Effector CD4-positive, alpha-beta T cell (primary cell): ENCODE measurements around the gene ROBO1.
"Not testable (repeated sequence)": the region's sequence is repeated elsewhere in the genome, so short reads cannot be mapped to it uniquely, and the experiment has no call there.

Experiments
- DNase-seq: peaks from one replicate; pipeline ENCODE4 v3.0.0-alpha.2; 2020

Gene ROBO1

GRCh38 chr3:78721771-78722543, 1045.8 kb downstream of the ROBO1 start:
- DNase-seq: no peak

GRCh38 chr3:78718707-78719106, 1049.1 kb downstream of the ROBO1 start:
- DNase-seq: no peak

DNA sequence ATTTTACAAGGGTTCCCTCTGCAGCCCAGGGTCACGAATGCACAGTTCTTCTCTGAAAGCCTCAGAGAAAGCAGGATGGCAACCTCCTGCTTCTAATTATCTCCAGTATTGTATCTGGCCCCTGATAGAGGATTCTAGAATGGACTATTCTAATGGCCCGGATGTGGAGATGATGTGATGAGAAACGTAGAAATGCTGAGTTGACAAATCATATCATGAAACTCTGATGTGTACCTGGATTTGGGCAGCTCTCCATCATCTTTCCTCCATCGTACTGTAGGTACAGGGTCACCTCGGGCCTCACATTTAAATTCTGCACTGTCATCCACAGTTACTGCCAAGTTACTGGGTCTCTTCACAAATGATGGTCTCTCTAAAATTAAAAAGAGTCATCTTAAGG, 1050.8 kb downstream of the ROBO1 start:
- DNase-seq: no peak

DNA sequence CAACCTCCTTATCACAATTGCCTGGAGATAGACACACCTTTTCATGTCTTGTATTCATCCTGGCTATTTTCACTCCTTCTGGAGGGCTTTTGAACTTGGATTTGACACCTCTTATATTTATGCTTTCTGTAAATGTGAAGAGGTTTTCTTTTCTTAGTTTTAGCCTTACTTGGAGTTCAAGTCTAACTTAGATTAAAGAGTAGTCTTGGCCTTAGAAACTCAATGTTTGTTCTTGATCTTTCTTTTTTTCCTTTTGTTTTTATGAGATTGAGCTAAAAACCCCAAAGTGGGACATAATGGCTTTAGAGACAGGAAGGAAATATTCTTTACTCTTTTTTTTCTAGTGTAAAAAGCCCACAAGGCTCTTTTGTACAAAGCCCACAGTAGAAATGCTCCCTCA, 1054.9 kb downstream of the ROBO1 start:
- DNase-seq: no peak

DNA sequence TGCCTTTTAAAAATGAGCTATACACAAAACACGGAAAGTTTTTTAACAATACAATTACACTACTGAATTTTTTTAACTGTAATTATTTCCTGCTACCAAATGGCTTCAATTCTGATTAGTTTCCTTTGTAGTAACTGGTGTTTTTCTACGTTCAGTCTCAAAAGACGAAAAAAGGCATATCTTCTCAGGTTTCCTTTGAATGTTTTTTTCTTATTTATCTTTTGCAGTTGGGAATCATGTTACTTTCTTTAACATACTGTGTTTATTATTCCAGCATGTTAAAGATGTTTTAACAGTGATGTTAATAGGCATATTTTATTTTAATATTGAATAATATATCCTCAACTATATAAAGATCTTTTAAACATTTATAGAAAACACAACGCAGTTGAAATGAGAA, 1055.5 kb downstream of the ROBO1 start:
- DNase-seq: no peak

DNA sequence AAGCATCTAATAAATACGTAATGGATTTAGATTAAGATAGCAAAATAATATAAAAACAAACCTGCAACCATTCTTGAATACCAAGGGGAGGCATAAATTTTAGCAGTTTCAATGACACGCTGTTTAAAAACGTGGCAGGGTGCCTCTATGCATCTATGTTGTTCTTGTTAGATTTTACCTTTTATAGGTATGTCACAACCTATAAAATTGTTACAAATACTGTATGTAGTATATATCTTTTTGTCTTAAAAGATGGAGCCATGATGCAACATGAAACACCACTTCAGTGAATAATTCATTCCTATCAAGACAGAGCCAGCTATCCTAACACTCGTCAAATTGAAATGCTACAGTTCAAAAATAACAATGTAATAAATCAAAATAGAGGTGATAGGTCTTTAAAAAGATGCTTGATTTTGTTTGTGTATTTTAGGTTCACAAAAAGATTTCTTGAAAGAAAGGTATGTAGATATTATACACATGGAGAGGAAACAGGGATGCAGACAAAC, 1059.2 kb downstream of the ROBO1 start:
- DNase-seq: no peak

DNA sequence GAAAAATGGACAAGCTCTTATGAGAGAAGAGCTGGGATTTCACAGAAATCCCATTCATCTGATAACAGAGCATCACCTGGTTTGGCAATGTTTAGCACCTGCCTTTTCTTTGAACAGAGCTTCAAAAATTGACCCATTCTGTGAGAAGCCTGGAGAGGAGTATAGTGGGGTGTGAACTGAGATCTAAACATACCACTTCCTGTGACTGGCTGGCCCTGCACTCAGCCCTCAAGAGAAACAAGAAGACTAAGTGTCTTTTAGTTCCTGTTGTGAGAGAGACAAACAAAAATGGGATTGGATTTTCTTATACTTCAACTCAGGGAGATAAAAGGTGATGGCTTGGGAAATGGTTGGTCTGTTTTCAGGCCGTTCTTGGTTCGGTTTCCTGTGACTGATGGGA, 1060.2 kb downstream of the ROBO1 start:
- no peak for DNase-seq

GRCh38 chr3:78706906-78707523, 1060.8 kb downstream of the ROBO1 start:
- DNase-seq: no peak

DNA sequence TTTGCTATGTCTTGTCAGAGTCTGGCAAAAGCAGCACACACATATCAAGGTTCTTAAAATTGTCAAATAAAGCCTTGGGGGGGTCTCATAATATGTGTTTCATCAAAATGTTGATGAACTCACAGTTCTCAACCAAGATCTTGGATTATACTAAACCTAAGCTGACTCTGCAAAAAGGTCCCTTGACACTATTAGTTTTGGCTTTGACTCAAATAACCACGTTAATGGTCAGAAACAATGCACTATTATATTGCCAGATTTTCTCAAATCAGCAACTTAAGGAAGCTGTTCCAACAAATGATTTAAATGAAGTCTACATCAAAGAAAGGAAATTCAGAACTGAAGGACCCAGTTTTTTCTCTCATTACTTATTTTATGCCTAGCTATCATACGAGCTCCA, 1063.9 kb downstream of the ROBO1 start:
- DNase-seq: no peak

- no peak for DNase-seq
These were observed 1066.3 kb downstream of the ROBO1 start for GRCh38 chr3:78701537-78701936.

DNA sequence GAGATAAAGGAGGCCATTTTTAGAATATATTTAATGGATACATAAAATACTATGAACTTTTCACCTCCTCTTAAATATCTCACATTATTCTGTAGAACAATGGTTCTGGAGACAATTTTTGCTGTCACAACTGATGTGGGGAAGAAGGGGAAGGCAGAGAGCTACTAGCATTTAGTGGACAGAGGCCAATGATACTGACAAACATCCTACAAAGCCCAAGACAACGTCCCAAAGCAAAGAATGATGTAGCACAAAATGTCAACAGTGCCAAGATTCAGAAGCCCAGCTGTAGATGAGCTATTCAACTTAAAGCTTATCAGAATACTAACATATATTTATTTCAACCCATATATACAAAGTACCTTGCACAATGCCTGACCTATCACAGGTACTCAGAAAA, 1069.4 kb downstream of the ROBO1 start:
- no peak for DNase-seq

- no peak for DNase-seq
These were observed 1070.4 kb downstream of the ROBO1 start for GRCh38 chr3:78697426-78697825.

DNA sequence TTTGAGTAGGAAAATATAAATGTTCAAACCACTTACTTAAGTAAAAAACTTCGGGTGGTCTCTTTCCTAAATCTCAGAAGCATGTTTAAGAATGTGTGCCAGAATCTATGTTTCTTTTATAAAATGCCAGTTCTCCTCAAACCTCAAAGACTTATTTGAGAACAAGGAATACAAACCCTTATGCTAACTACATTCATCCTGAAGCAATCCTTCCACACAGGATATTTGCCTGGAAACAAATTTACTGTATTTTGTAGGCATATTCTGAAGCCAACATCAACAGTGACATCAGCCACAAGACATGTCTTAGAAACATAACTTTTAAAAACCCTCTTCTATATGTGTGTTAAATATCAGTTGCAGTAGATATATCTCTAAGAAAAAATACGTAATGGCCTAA, 1077.0 kb downstream of the ROBO1 start:
- DNase-seq: no peak

DNA sequence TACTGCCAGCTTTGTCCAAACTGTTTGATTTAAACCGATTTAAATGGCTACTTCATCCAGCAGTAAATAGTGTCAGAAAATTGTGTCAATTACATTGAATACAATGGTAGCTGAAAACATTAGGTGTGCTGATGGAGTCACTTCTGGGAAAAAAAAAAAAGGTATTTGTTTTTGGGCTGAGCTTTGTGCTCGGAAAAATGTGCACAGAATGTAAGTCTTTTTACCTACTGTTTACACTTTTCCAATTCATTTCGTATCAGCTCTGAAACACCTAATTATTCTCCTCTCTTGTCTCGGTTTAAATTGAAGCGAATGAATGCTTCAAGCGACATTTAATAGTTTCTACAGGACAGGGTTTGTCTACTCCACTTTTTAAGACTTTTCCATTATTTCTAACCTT, 1078.4 kb downstream of the ROBO1 start:
- DNase-seq: no peak

DNA sequence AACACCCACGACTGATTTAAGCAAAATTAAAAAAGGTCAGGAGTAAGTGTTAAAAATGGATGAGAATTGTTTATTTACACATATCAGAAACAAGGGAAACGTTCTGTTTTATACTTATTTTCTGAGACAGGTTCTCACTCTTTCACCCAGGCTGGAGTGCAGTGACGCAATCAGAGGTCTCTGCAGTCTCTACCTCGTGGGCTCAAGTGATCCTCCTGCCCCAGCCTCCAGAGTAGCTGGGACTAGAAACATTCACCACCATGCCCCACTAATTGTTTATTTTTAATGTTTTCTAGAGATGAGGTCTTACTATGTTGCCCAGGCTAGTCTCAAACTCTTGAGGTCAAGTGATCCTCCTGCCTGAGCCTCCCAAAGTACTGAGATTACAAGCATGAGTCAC, 1080.3 kb downstream of the ROBO1 start:
- no peak for DNase-seq

GRCh38 chr3:78683284-78683683, 1084.5 kb downstream of the ROBO1 start:
- no peak for DNase-seq

DNA sequence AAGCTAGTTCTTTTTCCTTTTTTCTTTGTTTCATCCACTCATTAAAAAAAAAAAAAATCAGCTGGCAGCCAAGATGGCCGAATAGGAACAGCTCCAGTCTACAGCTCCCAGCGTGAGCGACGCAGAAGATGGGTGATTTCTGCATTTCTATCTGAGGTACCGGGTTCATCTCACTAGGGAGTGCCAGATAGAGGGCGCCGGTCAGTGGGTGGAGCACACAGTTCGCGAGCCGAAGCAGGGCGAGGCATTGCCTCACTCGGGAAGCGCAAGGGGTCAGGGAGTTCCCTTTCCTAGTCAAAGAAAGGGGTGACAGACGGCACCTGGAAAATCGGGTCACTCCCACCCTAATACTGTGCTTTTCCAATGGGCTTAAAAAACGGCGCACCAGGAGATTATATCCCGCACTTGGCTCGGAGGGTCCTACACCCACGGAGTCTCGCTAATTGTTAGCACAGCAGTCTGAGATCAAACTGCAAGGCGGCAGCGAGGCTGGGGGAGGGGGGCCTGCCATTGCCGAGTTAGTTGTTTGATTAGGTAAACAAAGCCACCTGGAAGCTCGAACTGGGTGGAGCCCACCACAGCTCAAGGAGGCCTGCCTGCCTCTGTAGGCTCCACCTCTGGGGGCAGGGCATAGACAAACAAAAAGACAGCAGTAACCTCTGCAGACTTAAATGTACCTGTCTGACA, 1092.5 kb downstream of the ROBO1 start:
- DNase-seq: not testable (repeated sequence)

GRCh38 chr3:78670746-78671145, 1097.1 kb downstream of the ROBO1 start:
- DNase-seq: no peak

GRCh38 chr3:78670094-78670493, 1097.7 kb downstream of the ROBO1 start:
- no peak for DNase-seq

DNA sequence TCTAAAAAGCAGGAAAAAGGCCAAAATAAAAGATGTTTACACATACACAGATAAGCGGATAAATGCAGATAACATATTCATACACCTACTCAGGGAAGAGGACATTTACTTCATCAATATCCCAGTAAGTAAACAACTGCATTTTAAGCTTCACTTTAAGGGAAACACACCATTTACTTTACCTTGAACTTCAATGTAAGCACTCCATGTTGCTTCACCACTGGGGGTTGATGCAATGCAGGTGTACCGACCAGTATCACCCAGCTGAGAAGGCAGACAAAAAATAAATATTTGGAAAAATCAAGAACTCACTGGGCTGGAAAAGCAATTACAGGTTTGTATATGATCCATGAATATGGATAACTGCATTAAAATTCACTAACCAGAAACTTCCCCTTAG, 1099.5 kb downstream of the ROBO1 start:
- DNase-seq: no peak

GRCh38 chr3:78666470-78666800, 1101.4 kb downstream of the ROBO1 start:
- no peak for DNase-seq

- DNase-seq: no peak
These were observed 1101.9 kb downstream of the ROBO1 start for GRCh38 chr3:78665776-78666469.

- DNase-seq: no peak
These were observed 1102.7 kb downstream of the ROBO1 start for GRCh38 chr3:78665101-78665500.
